ENCODE data around the gene STK4.
"Not testable (repeated sequence)": the region's sequence is repeated elsewhere in the genome, so short reads cannot be mapped to it uniquely, and the experiment has no call there.

The STK4 gene

GRCh38 chr20:45058168-45058850, 92.0 kb downstream of the STK4 start:
- DNase-seq = no peak

- no peak for DNase-seq
Measured at GRCh38 chr20:45059022-45059728, 92.9 kb downstream of the STK4 start.

GRCh38 chr20:45060294-45060693, 94.0 kb downstream of the STK4 start:
- DNase-seq = no peak

- no peak for DNase-seq
Measured at GRCh38 chr20:45061244-45061643, 94.9 kb downstream of the STK4 start.

- not testable (repeated sequence) for DNase-seq
Measured at GRCh38 chr20:45063107-45063506, 96.8 kb downstream of the STK4 start.

- DNase-seq = no peak
Measured at GRCh38 chr20:45064812-45065211, 98.5 kb downstream of the STK4 start.

- DNase-seq = no peak
Measured at GRCh38 chr20:45066372-45066771, 100.1 kb downstream of the STK4 start.

GRCh38 chr20:45067087-45067486, 100.8 kb downstream of the STK4 start:
- DNase-seq = no peak

GRCh38 chr20:45067558-45067957, 101.2 kb downstream of the STK4 start:
- no peak for DNase-seq

- no peak for DNase-seq
Measured at GRCh38 chr20:45069261-45069660, 102.9 kb downstream of the STK4 start.

GRCh38 chr20:45070932-45071632, 104.8 kb downstream of the STK4 start:
- no peak for DNase-seq

GRCh38 chr20:45072066-45072465, 105.8 kb downstream of the STK4 start:
- DNase-seq = no peak

- no peak for DNase-seq
Measured at GRCh38 chr20:45073221-45073620, 106.9 kb downstream of the STK4 start.

GRCh38 chr20:45077559-45077958, 111.2 kb downstream of the STK4 start:
- DNase-seq = no peak

GRCh38 chr20:45080867-45081624, 114.7 kb downstream of the STK4 start:
- no peak for DNase-seq

GRCh38 chr20:45082468-45082867, 116.2 kb downstream of the STK4 start:
- no peak for DNase-seq

- DNase-seq = no peak
Measured at GRCh38 chr20:45083127-45083526, 116.8 kb downstream of the STK4 start.

- DNase-seq = no peak
Measured at GRCh38 chr20:45085289-45085688, 119.0 kb downstream of the STK4 start.

GRCh38 chr20:45085867-45086266, 119.6 kb downstream of the STK4 start:
- no peak for DNase-seq

- no peak for DNase-seq
Measured at GRCh38 chr20:45087097-45087790, 120.9 kb downstream of the STK4 start.

GRCh38 chr20:45087814-45088213, 121.5 kb downstream of the STK4 start:
- no peak for DNase-seq

GRCh38 chr20:45088247-45088646, 121.9 kb downstream of the STK4 start:
- DNase-seq = no peak

GRCh38 chr20:45090481-45090880, 124.2 kb downstream of the STK4 start:
- DNase-seq = no peak
